Calu3 (cell line): Measurements from ENCODE around the gene ANXA5. TPM values are rescaled to one million over a fixed set of nuclear protein-coding genes. Genes with fewer than 3 reads are reported as not detected.

Source experiments
- BruUV-seq: library from RNA; stranded (reverse); fragments of 400-500 nt; replicated peaks from 2 replicates; lab custom pipeline; 2021; lab: Mats Ljungman, UMichigan
- CTCF ChIA-PET: fragments of 300-600 bp; sonication (Branson Sonifier 250); formaldehyde crosslinking; loops from one replicate; lab custom pipeline; 2022; ENCODE audit warnings: antibody characterized with exemption; lab: Charles Lee
- DNase-seq: peaks from one replicate; pipeline ENCODE4 v3.0.0; 2022
- H3K27ac Mint-ChIP-seq: one replicate; pipeline ENCODE4 v1.8.0; 2022; ENCODE audit warnings: mixed read lengths; ENCODE audit not compliant: unreplicated experiment
- H3K27me3 Mint-ChIP-seq: one replicate; pipeline ENCODE4 v1.8.0; 2022; ENCODE audit warnings: mixed read lengths; ENCODE audit not compliant: unreplicated experiment
- H3K36me3 Mint-ChIP-seq: one replicate; pipeline ENCODE4 v1.8.0; 2022; ENCODE audit warnings: mild to moderate bottlenecking, moderate library complexity, mixed read lengths; ENCODE audit not compliant: insufficient read depth, unreplicated experiment
- H3K4me1 Mint-ChIP-seq: one replicate; pipeline ENCODE4 v1.8.0; 2022; ENCODE audit warnings: mild to moderate bottlenecking, low read depth, mixed read lengths; ENCODE audit not compliant: unreplicated experiment
- H3K4me3 Mint-ChIP-seq: one replicate; pipeline ENCODE4 v1.8.0; 2022; ENCODE audit warnings: mild to moderate bottlenecking, low read depth, moderate library complexity, mixed read lengths; ENCODE audit not compliant: unreplicated experiment
- H3K9me3 Mint-ChIP-seq: one replicate; pipeline ENCODE4 v1.8.0; 2022; ENCODE audit warnings: low read depth, mixed read lengths; ENCODE audit not compliant: unreplicated experiment
- CTCF ChIP-seq: fragments of 200-600 bp; IDR thresholded peaks from one replicate; pipeline ENCODE4 v1.8.0; 2022; ENCODE audit warnings: antibody characterized with exemption; ENCODE audit not compliant: unreplicated experiment
- intact Hi-C: fragments of 100-400 bp; cut with micrococcal nuclease; formaldehyde crosslinking; loops from one replicate; pipeline ENCODE4 v1.10.0; 2022; ENCODE audit not compliant: unreplicated experiment
- total RNA-seq: library from RNA; stranded (reverse); gene quantifications from 2 replicates; pipeline ENCODE4 v1.2.3, GENCODE V29; 2022

ANXA5 gene
- total RNA-seq, 1 experiment from 2014 or later, result 273 TPM

DNA sequence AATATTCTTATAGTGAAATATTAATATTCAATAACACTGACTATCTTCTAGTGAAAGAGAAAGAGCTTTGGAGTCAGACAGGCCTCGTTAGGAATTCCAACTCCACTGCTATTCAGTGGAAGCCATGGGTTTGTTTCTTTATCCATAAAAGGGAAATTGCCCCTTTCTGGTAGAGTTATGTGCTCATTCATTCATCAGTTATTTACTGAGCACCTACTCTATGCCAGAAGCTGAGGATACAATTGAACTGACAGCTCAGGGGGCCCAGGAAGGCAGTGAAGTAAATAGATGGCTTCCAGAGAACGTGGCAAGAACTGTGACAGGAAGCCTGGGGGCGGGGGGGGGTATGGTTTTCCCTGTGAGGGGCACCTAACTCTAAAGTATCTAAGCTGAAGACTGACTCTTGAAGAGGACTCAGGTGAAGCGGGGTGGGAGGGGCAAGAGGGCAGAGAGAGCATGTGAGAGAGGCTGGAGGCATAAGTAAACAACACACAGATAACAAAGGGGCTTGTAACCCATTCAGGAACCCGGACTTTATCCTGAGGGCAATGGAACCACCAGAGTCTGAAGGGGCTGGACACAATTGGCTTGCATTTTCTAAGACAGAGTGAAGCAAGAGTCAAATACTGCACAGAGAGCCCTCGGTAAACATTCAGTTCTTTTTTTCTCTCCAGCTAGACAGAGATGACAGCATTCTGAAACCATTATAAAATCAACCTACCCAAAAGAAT lies 20.3 kb downstream of the ANXA5 start:
- H3K36me3 Mint-ChIP-seq, result peaks cover 50% of the 10 kb centered on the region
- no peak overlapping the region for H3K4me3 Mint-ChIP-seq
- no peak overlapping the region for H3K27ac Mint-ChIP-seq
- no peaks in the 10 kb centered on the region for H3K9me3 Mint-ChIP-seq
- no peak for TF ChIP-seq CTCF
- H3K27me3 Mint-ChIP-seq, result no peaks in the 10 kb centered on the region
- DNase-seq, result no peak
- no TSS peak for BruUV-seq
- intact Hi-C loops, result no loop called here
- H3K4me1 Mint-ChIP-seq, result peaks cover 18% of the 10 kb centered on the region
- CTCF ChIA-PET, result interaction anchor here (0.6 kb wide), 1 partner anchor 8 kb away, joined by 5 read pairs; no protein-coding TSS in a partner anchor

- BruUV-seq, result no TSS peak
- peaks cover 18% of the 10 kb centered on the region for H3K4me1 Mint-ChIP-seq
- H3K9me3 Mint-ChIP-seq, result no peaks in the 10 kb centered on the region
- intact Hi-C loops, result no loop called here
- no peak overlapping the region for H3K4me3 Mint-ChIP-seq
- CTCF ChIA-PET, result interaction anchor here (0.6 kb wide), 1 partner anchor 7 kb away, joined by 5 read pairs; no protein-coding TSS in a partner anchor
- DNase-seq, result no peak
- peaks cover 53% of the 10 kb centered on the region for H3K36me3 Mint-ChIP-seq
- H3K27me3 Mint-ChIP-seq, result no peaks in the 10 kb centered on the region
- no peak overlapping the region for H3K27ac Mint-ChIP-seq
- no peak for TF ChIP-seq CTCF
These were observed 21.1 kb downstream of the ANXA5 start for GRCh38 chr4:121675715-121676114.

GRCh38 chr4:121674696-121675095 lies 22.1 kb downstream of the ANXA5 start:
- Mint-ChIP-seq H3K27ac (no peak overlapping the region), H3K4me3 (no peak overlapping the region), H3K36me3 (peaks cover 45% of the 10 kb centered on the region), H3K9me3 (no peaks in the 10 kb centered on the region), H3K4me1 (peaks cover 8% of the 10 kb centered on the region), H3K27me3 (no peaks in the 10 kb centered on the region)
- TF ChIP-seq CTCF, result no peak
- intact Hi-C loops, result no loop called here
- no peak for DNase-seq
- CTCF ChIA-PET, result no interaction called here
- BruUV-seq, result no TSS peak

GRCh38 chr4:121674191-121674590 lies 22.6 kb downstream of the ANXA5 start:
- DNase-seq, result no peak
- Mint-ChIP-seq H3K27me3 (no peaks in the 10 kb centered on the region), H3K4me3 (no peak overlapping the region), H3K27ac (no peak overlapping the region), H3K9me3 (no peaks in the 10 kb centered on the region), H3K36me3 (peaks cover 44% of the 10 kb centered on the region), H3K4me1 (peaks cover 3% of the 10 kb centered on the region)
- intact Hi-C loops, result no loop called here
- BruUV-seq, result no TSS peak
- TF ChIP-seq CTCF, result no peak
- CTCF ChIA-PET, result no interaction called here
